Stomach (tissue), 4 donors: Measurements from ENCODE around the gene POC1B.

Experiments
- CTCF ChIP-seq, 7 experiments: fragments of 450-650 bp in 4 of 7; fragments of 200-600 bp in 3 of 7; sonication (generic) in 3 of 7; IDR thresholded peaks; one replicate each; pipeline ENCODE4 v1.5.1; 2016 to 2019; ENCODE audit warnings: antibody characterized with exemption in 7 of 7, control low read depth in 2 of 7, mild to moderate bottlenecking in 1 of 7
- EP300 ChIP-seq: sonication (generic); formaldehyde crosslinking; IDR thresholded peaks from one replicate; pipeline ENCODE4 v1.6.1; 2017; ENCODE audit warnings: antibody characterized with exemption
- POLR2A ChIP-seq, 4 donors: fragments of 450-650 bp; IDR thresholded peaks; one replicate each; pipeline ENCODE4 v1.6.1; 2016; ENCODE audit warnings: antibody characterized with exemption in 4 of 4, control low read depth in 2 of 4, mild to moderate bottlenecking in 1 of 4, moderate library complexity in 1 of 4
- POLR2AphosphoS5 ChIP-seq, 3 donors: sonication (generic); formaldehyde crosslinking; IDR thresholded peaks; one replicate each; pipeline ENCODE4 v1.6.1; 2016; ENCODE audit warnings: antibody characterized with exemption in 3 of 3

DNA sequence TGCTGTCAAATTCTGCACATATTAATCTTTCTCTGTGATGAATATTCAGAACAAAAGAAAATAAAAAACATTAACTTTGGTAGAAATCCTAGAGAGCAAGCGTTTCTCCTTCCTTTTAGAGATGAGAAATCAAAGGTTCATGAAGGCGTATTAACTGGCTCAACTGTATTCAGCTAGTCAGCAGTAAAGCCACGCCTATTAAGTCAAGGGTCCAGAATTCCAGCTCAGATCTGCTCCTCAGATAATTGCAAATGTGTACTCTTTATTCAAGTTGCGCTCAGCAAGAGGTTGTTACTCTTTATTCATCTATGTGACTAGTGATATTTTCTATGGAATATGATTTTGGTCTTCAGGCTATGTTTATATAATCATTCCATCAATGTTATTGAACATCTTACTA is 13.1 kb upstream of the POC1B start:
- no peak for TF ChIP-seq CTCF (IDR thresholded peaks at IDR 0.05)
- no peak for TF ChIP-seq EP300
- no peak for TF ChIP-seq POLR2A (IDR thresholded peaks at IDR 0.05)
- no peak for TF ChIP-seq POLR2AphosphoS5 (IDR thresholded peaks at IDR 0.05)
